HepG2 (cell line): ENCODE results near the gene KSR1. TPM values are rescaled to one million over a fixed set of nuclear protein-coding genes. Genes with fewer than 3 reads are reported as not detected.

Experiments
- ATAC-seq: fragments of 200-7000 bp; cut with Tn5 transposase; 3 replicates; pipeline ENCODE4 v1.9.1; 2020; ENCODE audit warnings: mild to moderate bottlenecking, moderate library complexity
- BruUV-seq: library from RNA; stranded (reverse); fragments of 400-500 nt; replicated peaks from 2 replicates; lab custom pipeline; 2021; lab: Mats Ljungman, UMichigan
- CTCF ChIA-PET: fragments of 300-600 bp; formaldehyde crosslinking; extraction: SDS; loops from one replicate; lab custom pipeline; 2021; ENCODE audit warnings: low total read pairs, inconsistent platforms, low intra/inter-chr PET ratio; lab: Yijun Ruan, JAX
- POLR2A ChIA-PET: fragments of 350-600 bp; sonication (Branson Sonifier 250); formaldehyde crosslinking; loops from one replicate; lab custom pipeline; 2020; ENCODE audit warnings: antibody characterized with exemption, inconsistent platforms; lab: Yijun Ruan, JAX
- DNase-seq: peaks from one replicate; pipeline ENCODE4 v3.0.0-alpha.2; 2015; ENCODE audit warnings: low spot score
- FAIRE-seq: peaks from 3 replicates; lab custom pipeline; 2011; peaks lifted over from hg19 to GRCh38; lab: Jason Lieb, UNC
- H2AFZ ChIP-seq: one replicate; pipeline ENCODE4 v1.6.1; 2011; ENCODE audit warnings: low read length, inconsistent platforms
- H3K27ac ChIP-seq: fragments of 300-600 bp; 3 replicates; pipeline ENCODE4 v1.8.0; 2011; ENCODE audit warnings: mixed run types, mild to moderate bottlenecking, mixed read lengths, low read length, inconsistent platforms; ENCODE audit not compliant: insufficient read depth; ENCODE audit errors: extremely low read length
- H3K27me3 ChIP-seq, 2 experiments: fragments of 200-600 bp in 1 of 2; 2 replicates in 1 of 2; 3 replicates in 1 of 2; pipeline versions ENCODE4 v1.6.0 to v1.8.0; 2011; ENCODE audit warnings: low read length in 2 of 2, mild to moderate bottlenecking in 2 of 2, moderate library complexity in 2 of 2, inconsistent platforms in 1 of 2; ENCODE audit not compliant: insufficient read depth in 2 of 2, control insufficient read depth in 1 of 2
- H3K36me3 ChIP-seq, 2 experiments: fragments of 200-600 bp in 1 of 2; replicated peaks in 1 of 2; 2 replicates in 1 of 2; 3 replicates in 1 of 2; pipeline versions ENCODE4 v1.5.1 to v1.8.0; 2011; ENCODE audit warnings: low read length in 2 of 2, inconsistent platforms in 1 of 2; ENCODE audit not compliant: insufficient read depth in 2 of 2, control insufficient read depth in 1 of 2
- H3K4me1 ChIP-seq: 2 replicates; pipeline ENCODE4 v1.5.1; 2012; ENCODE audit warnings: low read length, inconsistent platforms; ENCODE audit not compliant: insufficient read depth
- H3K4me2 ChIP-seq: 2 replicates; pipeline ENCODE4 v1.6.0; 2011; ENCODE audit warnings: low read depth, low read length, inconsistent platforms
- H3K4me3 ChIP-seq, 3 experiments: fragments of 200-600 bp in 1 of 3; sonication (generic), shearing (Covaris generic) in 1 of 3; replicated peaks in 1 of 3; 2 replicates each; pipeline ENCODE4 v1.5.1; 2011 to 2016; ENCODE audit warnings: low read length in 3 of 3, inconsistent platforms in 2 of 3, low read depth in 2 of 3, mild to moderate bottlenecking in 2 of 3, control low read depth in 1 of 3, mixed read lengths in 1 of 3; ENCODE audit not compliant: insufficient read depth in 1 of 3
- H3K79me2 ChIP-seq: one replicate; pipeline ENCODE4 v1.6.1; 2011; ENCODE audit warnings: low read length, inconsistent platforms; ENCODE audit not compliant: insufficient read depth
- H3K9ac ChIP-seq: 2 replicates; pipeline ENCODE4 v1.6.0; 2011; ENCODE audit warnings: mild to moderate bottlenecking, low read depth, low read length, inconsistent platforms; ENCODE audit not compliant: insufficient read depth
- H3K9me3 ChIP-seq: 2 replicates; pipeline ENCODE4 v1.5.1; 2012; ENCODE audit warnings: mild to moderate bottlenecking, low read length
- H4K20me1 ChIP-seq: 2 replicates; pipeline ENCODE4 v1.6.0; 2011; ENCODE audit warnings: inconsistent platforms, mild to moderate bottlenecking, low read length, moderate library complexity; ENCODE audit not compliant: insufficient read depth
- KMT2A ChIP-seq: sonication (generic); formaldehyde crosslinking; IDR thresholded peaks from 2 replicates; pipeline ENCODE4 v1.4.0; 2020; ENCODE audit warnings: missing genetic modification reagents
- MTERF4 ChIP-seq: sonication (generic); formaldehyde crosslinking; IDR thresholded peaks from 2 replicates; pipeline ENCODE4 v1.8.0; 2023; ENCODE audit warnings: mild to moderate bottlenecking, missing genetic modification reagents
- ZFP82 ChIP-seq: sonication (generic); formaldehyde crosslinking; IDR thresholded peaks from 2 replicates; pipeline ENCODE4 v1.5.1; 2020; ENCODE audit warnings: mild to moderate bottlenecking, missing genetic modification reagents, borderline replicate concordance
- ZNF552 ChIP-seq: sonication (generic); formaldehyde crosslinking; IDR thresholded peaks from 2 replicates; pipeline ENCODE4 v1.9.0; 2022; ENCODE audit warnings: missing genetic modification reagents, mild to moderate bottlenecking, borderline replicate concordance
- WGBS: methylation state at CpG from one replicate; pipeline ENCODE4 v1.1.6; 2017; ENCODE audit warnings: low lambda C conversion rate; 5-methylcytosine and 5-hydroxymethylcytosine counted together
- in situ Hi-C: cut with HindIII; loops from 2 replicates; pipeline ENCODE4 v1.10.0; 2017; ENCODE audit warnings: low pct_unique_long_range_greater_than_20kb; ENCODE audit not compliant: extremely low pct_ligation_motif_present
- intact Hi-C: fragments of 100-400 bp; cut with micrococcal nuclease; formaldehyde crosslinking; loops from one replicate; pipeline ENCODE4 v1.10.0; 2022; ENCODE audit not compliant: unreplicated experiment
- polyA plus RNA-seq, 8 experiments: library from polyadenylated mRNA; depleted of rRNA in 3 of 8; stranded (reverse) in 7 of 8; unstranded in 1 of 8; fragments of >200 nt; fragmentation: Illumina TruSeq in 4 of 8; extraction: Trizol in 4 of 8; gene quantifications; 2 replicates each; pipeline versions ENCODE4 v1.2.1 to v1.2.3, GENCODE V29; 2011 to 2016; ENCODE audit warnings: low read depth in 4 of 8, missing spikeins in 1 of 8, mixed read lengths in 1 of 8; ENCODE audit not compliant: insufficient read depth in 1 of 8
- total RNA-seq, 5 experiments: library from RNA; depleted of rRNA; stranded (reverse); fragments of >200 nt; fragmentation: Illumina TruSeq; extraction: Trizol; gene quantifications; 2 replicates each; pipeline ENCODE4 v1.2.3, GENCODE V29; 2016; ENCODE audit warnings: low read depth in 1 of 5

The KSR1 gene
- total and polyA plus RNA-seq, 2 of the 13 experiments (the other 11 are each of a cell fraction or from before 2014, with no cell fraction given): 10.1 to 16.6 TPM

GRCh38 chr17:27456681-27457359 is 572 bp downstream of the KSR1 start (continued):
- TF ChIP-seq ZNF552 (CRISPR knock-in tag): no peak
- 0 out of 2 replicates have a peak, but pooled peaks have one; percentile 29 for TF ChIP-seq KMT2A

DNA sequence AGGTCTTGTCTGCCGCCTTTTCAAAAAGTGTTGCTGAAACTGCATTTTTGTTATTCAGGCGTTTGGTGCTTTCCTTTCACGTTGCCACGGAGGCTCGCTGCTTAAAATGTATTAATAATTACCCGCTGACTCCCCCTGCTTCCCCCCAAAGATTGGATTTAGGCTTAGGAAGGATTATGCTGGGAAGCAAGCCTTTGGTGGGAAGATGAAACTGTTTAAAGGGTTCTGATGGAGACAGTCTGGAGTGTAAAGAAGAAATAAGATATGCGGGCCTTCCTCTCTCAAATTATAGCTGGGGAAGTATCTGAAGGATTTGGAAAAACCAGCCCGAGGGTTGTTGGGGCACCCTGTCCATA is 1.1 kb downstream of the KSR1 start:
- H3K9ac ChIP-seq: peak overlapping the region; percentile 66
- BruUV-seq: no TSS peak
- FAIRE-seq (no peak), DNase-seq (no peak), ATAC-seq (no peak)
- no peaks in the 10 kb centered on the region for H4K20me1 ChIP-seq
- in situ Hi-C loops (loop anchor here (5.0 to 10.0 kb wide), 2 partner anchors 35 to 223 kb away; no protein-coding TSS in a partner anchor), intact Hi-C loops (loop anchor here (2.0 to 5.0 kb wide), 3 partner anchors 105 to 220 kb away; no protein-coding TSS in a partner anchor)
- WGBS: 2% methylated on average over 8 of the region's 8 CpGs
- no peaks in the 10 kb centered on the region for H3K9me3 ChIP-seq
- peak overlapping the region; percentile 77 for H3K4me2 ChIP-seq
- ChIA-PET CTCF (no interaction called here), POLR2A (interaction anchor here (1.2 to 2.2 kb wide), 3 partner anchors 36 to 163 kb away, joined by 3 to 11 read pairs (median 7); no protein-coding TSS in a partner anchor)
- H3K79me2 ChIP-seq: peaks cover 48% of the 10 kb centered on the region
- no peak overlapping the region for H2AFZ ChIP-seq
- H3K36me3 ChIP-seq: no peaks in the 10 kb centered on the region
- peaks cover 52% of the 10 kb centered on the region for H3K4me1 ChIP-seq
- TF ChIP-seq ZFP82 (CRISPR knock-in tag) (0 out of 2 replicates have a peak, but pooled peaks have one; percentile 17), MTERF4 (no peak)
- TF ChIP-seq, all 625 proteins: peak for 1
- Histone ChIP-seq H3K27me3 (peaks cover 0 to 11% of the 10 kb centered on the region in 2 experiments; a peak in 1 of 5 replicates), H3K4me3 (peak overlapping the region; percentile 83 to 87 (median 84)), H3K27ac (peak overlapping the region; percentile 82)
